Neural cell (in vitro differentiated cells): ENCODE results near the gene HOXA7. TPM values are rescaled to one million over a fixed set of nuclear protein-coding genes. Genes with fewer than 3 reads are reported as not detected.

ENCODE experiments used
- H2AFZ ChIP-seq: fragments of 200-600, 300-800 bp; sonication (generic), shearing (Covaris generic); 2 replicates; pipeline ENCODE4 v1.6.0; 2014; ENCODE audit warnings: low read depth, mild to moderate bottlenecking, antibody characterized with exemption, low read length, moderate library complexity
- H3F3A ChIP-seq: fragments of 200-600 bp; shearing (Covaris generic); 2 replicates; pipeline ENCODE4 v1.6.1; 2016; ENCODE audit warnings: mild to moderate bottlenecking, moderate library complexity, mixed read lengths, antibody characterized with exemption, low read length; ENCODE audit not compliant: insufficient read depth, poor library complexity, severe bottlenecking
- H3K27ac ChIP-seq: fragments of 200-600, 300-800 bp; sonication (generic), shearing (Covaris generic); 2 replicates; pipeline ENCODE4 v1.5.1; 2014; ENCODE audit warnings: mild to moderate bottlenecking, low read length, moderate library complexity
- H3K27me3 ChIP-seq: fragments of 300-800, 200-600 bp; sonication (generic), shearing (Covaris generic); 2 replicates; pipeline ENCODE4 v1.6.0; 2014; ENCODE audit warnings: mild to moderate bottlenecking, low read depth, low read length, moderate library complexity; ENCODE audit not compliant: insufficient read depth
- H3K36me3 ChIP-seq: fragments of 300-800, 200-600 bp; sonication (generic), shearing (Covaris generic); 2 replicates; pipeline ENCODE4 v1.5.1; 2014; ENCODE audit warnings: mild to moderate bottlenecking, antibody characterized with exemption, low read length, moderate library complexity; ENCODE audit not compliant: insufficient read depth
- H3K4me2 ChIP-seq: fragments of 300-800, 200-600 bp; sonication (generic), shearing (Covaris generic); 2 replicates; pipeline ENCODE4 v1.6.0; 2014; ENCODE audit warnings: mild to moderate bottlenecking, low read length
- H3K4me3 ChIP-seq: fragments of 300-800, 200-600 bp; sonication (generic), shearing (Covaris generic); 2 replicates; pipeline ENCODE4 v1.5.1; 2014; ENCODE audit warnings: mild to moderate bottlenecking, low read length, moderate library complexity
- H3K79me2 ChIP-seq: fragments of 200-600 bp; shearing (Covaris generic); replicated peaks from 2 replicates; pipeline ENCODE4 v1.6.0; 2014; ENCODE audit warnings: mild to moderate bottlenecking, low read length, moderate library complexity; ENCODE audit not compliant: insufficient read depth
- H3K9ac ChIP-seq: fragments of 300-800, 200-600 bp; sonication (generic), shearing (Covaris generic); 2 replicates; pipeline ENCODE4 v1.6.1; 2016; ENCODE audit warnings: mild to moderate bottlenecking, low read length, mixed read lengths
- H3K9me2 ChIP-seq: fragments of 200-600 bp; shearing (Covaris generic); 2 replicates; pipeline ENCODE4 v1.6.1; 2016; ENCODE audit warnings: mild to moderate bottlenecking, low read length, mixed read lengths; ENCODE audit not compliant: insufficient read depth
- H3K9me3 ChIP-seq: fragments of 200-600, 300-800 bp; sonication (generic), shearing (Covaris generic); 2 replicates; pipeline ENCODE4 v1.6.1; 2016; ENCODE audit warnings: mild to moderate bottlenecking, mixed run types, low read length, moderate library complexity, mixed read lengths
- H4K20me1 ChIP-seq: fragments of 200-600 bp; shearing (Covaris generic); 2 replicates; pipeline ENCODE4 v1.6.1; 2016; ENCODE audit warnings: mild to moderate bottlenecking, mixed run types; ENCODE audit not compliant: insufficient read depth
- CTCF ChIP-seq: fragments of 450-650 bp; IDR thresholded peaks from 2 replicates; pipeline ENCODE4 v1.5.1; 2014; ENCODE audit warnings: antibody characterized with exemption, mild to moderate bottlenecking, moderate library complexity; ENCODE audit not compliant: poor library complexity, severe bottlenecking
- EP300 ChIP-seq: fragments of 450-650 bp; conservative IDR thresholded peaks from 2 replicates; pipeline ENCODE4 v1.6.1; 2014; ENCODE audit warnings: antibody characterized with exemption, mild to moderate bottlenecking, moderate library complexity; ENCODE audit not compliant: poor library complexity, severe bottlenecking
- EZH2 ChIP-seq: fragments of 200-600, 300-800 bp; shearing (Covaris generic), sonication (generic); IDR thresholded peaks from 2 replicates; pipeline ENCODE4 v1.6.1; 2014; ENCODE audit warnings: antibody characterized with exemption, low read length, borderline replicate concordance, mild to moderate bottlenecking; ENCODE audit not compliant: insufficient read depth, poor library complexity, severe bottlenecking
- MXI1 ChIP-seq: fragments of 450-650 bp; conservative IDR thresholded peaks from 2 replicates; pipeline ENCODE4 v1.6.1; 2014; ENCODE audit warnings: antibody characterized with exemption, mild to moderate bottlenecking; ENCODE audit not compliant: poor library complexity, severe bottlenecking
- POLR2AphosphoS5 ChIP-seq: IDR thresholded peaks from 2 replicates; pipeline ENCODE4 v1.6.1; 2012
- RAD21 ChIP-seq: fragments of 450-650 bp; conservative IDR thresholded peaks from 2 replicates; pipeline ENCODE4 v1.6.1; 2014; ENCODE audit warnings: antibody characterized with exemption, mild to moderate bottlenecking, moderate library complexity
- SMC3 ChIP-seq: fragments of 450-650 bp; conservative IDR thresholded peaks from 2 replicates; pipeline ENCODE4 v1.6.1; 2014; ENCODE audit warnings: antibody characterized with exemption, mild to moderate bottlenecking, moderate library complexity; ENCODE audit not compliant: poor library complexity
- TAF1 ChIP-seq: IDR thresholded peaks from 2 replicates; pipeline ENCODE4 v1.6.1; 2012; ENCODE audit warnings: low read depth
- polyA plus RNA-seq: library from polyadenylated mRNA; depleted of rRNA; stranded (reverse); fragments of >200 nt; gene quantifications from 2 replicates; pipeline ENCODE4 v1.2.3, GENCODE V29; 2014
- TF ChIP-seq, protein P1 (sequence below): IDR thresholded peaks from 2 replicates; pipeline ENCODE4 v1.6.1; 2012; ENCODE audit warnings: borderline replicate concordance

The HOXA7 gene
- polyA plus RNA-seq, 1 donor from 2014 or later = not detected

DNA sequence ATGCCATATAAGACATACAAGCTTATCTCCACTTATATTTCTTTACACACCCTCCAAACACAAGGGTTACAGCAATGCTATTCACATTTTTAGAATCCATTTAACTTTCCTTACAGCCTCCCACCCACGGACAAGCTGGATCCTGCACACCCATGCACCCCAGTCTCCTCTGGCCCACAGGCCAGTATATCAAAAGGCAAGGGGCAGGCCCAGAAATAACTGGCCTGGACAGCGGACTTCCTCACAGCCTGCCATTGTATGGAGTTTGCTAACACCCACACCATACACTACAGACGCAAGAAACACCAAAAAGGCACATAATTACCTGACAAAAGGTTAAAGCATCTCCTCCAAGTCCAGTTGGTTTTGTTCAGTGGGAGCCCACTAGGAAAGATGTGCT, 37.9 kb downstream of the HOXA7 start (continued):
- TF ChIP-seq RAD21 = no peak

DNA sequence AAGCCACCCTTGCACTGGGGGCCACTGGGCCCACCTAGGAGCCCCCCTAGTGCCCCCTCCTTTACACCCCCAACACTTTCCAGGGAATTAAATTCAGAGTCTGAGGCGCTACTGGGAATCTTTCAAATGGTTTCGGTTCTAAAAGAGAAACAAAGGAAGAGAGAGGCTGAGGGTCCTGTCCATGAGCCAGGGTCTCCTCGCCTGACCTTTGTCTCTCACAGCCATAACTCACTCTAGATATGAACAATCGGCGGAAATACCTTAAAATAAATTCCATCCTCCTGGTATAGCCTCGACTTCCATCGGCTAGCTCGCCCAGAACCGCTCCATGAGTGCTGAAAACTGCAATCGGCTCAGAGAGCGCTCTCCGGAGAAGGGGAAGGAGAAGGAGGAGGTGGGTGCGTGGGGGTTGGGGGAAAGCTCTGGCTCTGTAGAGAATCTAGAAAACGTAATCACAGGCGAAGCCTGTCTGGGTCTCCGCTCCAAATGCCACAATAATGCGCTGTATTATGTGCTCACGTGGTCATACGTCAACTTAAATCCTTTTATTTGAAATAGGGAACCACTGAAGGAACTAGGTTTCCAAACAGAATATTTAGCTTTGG, 38.5 kb downstream of the HOXA7 start:
- Histone ChIP-seq H3K9me3 (no peaks in the 10 kb centered on the region), H3K4me2 (no peak overlapping the region), H3K36me3 (no peaks in the 10 kb centered on the region), H3K9me2 (no peaks in the 10 kb centered on the region), H2AFZ (no peak overlapping the region), H3K27me3 (peaks cover 96% of the 10 kb centered on the region), H3K27ac (no peak overlapping the region), H3K9ac (no peak overlapping the region), H3K79me2 (no peaks in the 10 kb centered on the region), H3K4me3 (no peak overlapping the region), H4K20me1 (no peaks in the 10 kb centered on the region), H3F3A (no peaks in the 10 kb centered on the region)
- TF ChIP-seq SMC3 = no peak

DNA sequence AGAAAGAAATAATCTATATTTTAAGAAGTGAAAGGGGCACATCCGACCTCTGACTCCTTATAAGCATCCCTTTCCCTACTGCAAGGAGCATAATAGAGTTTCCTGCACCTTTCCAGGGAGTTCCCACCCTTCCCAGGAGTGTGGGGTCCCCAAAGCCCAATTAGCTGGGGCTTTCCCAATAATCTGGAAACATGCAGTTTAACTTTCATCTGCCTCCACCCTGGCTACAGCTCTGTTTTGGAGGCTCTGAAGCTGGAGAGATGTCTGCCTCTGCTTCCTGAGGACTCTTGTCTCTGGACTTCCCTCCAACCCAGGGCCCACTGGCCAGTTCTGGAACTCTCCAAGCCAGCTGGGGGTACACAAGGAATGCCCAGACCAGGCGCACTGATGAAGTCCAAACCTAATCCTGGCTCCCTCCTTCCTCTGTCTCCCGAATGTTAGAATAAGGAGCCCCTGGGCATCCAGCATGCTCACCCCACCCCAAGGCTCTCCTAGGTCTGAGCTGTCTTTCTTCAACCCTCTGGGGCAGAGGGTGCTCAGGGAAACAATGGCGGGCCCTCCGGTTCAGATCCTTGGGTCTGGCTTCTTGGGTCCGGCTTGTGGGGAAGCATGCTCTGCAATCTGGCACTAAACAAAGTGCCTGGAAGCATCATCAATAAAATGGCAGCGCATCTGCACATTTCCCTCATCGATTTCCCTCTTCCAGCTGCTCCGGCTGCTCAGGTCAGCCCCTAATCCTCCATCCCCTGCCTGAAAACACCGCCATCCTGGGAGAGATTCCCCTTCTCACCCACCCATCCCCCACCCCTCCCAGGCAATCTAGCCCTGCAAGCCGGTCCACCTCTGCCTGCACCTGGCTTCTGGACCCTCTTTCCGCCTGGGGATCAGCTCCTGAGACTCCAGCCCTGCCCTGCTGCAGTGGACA, 39.3 kb downstream of the HOXA7 start:
- no peaks in the 10 kb centered on the region for H3K79me2 ChIP-seq
- no peaks in the 10 kb centered on the region for H3F3A ChIP-seq
- no peak overlapping the region for H3K27ac ChIP-seq
- H3K9me2 ChIP-seq = no peaks in the 10 kb centered on the region
- H2AFZ ChIP-seq = no peak overlapping the region
- H3K4me3 ChIP-seq = no peak overlapping the region
- H3K9me3 ChIP-seq = no peaks in the 10 kb centered on the region
- no peak for TF ChIP-seq MXI1
- TF ChIP-seq SMC3 = no peak
- TF ChIP-seq CTCF = no peak
- no peak for TF ChIP-seq TAF1
- TF ChIP-seq, protein P1, sequence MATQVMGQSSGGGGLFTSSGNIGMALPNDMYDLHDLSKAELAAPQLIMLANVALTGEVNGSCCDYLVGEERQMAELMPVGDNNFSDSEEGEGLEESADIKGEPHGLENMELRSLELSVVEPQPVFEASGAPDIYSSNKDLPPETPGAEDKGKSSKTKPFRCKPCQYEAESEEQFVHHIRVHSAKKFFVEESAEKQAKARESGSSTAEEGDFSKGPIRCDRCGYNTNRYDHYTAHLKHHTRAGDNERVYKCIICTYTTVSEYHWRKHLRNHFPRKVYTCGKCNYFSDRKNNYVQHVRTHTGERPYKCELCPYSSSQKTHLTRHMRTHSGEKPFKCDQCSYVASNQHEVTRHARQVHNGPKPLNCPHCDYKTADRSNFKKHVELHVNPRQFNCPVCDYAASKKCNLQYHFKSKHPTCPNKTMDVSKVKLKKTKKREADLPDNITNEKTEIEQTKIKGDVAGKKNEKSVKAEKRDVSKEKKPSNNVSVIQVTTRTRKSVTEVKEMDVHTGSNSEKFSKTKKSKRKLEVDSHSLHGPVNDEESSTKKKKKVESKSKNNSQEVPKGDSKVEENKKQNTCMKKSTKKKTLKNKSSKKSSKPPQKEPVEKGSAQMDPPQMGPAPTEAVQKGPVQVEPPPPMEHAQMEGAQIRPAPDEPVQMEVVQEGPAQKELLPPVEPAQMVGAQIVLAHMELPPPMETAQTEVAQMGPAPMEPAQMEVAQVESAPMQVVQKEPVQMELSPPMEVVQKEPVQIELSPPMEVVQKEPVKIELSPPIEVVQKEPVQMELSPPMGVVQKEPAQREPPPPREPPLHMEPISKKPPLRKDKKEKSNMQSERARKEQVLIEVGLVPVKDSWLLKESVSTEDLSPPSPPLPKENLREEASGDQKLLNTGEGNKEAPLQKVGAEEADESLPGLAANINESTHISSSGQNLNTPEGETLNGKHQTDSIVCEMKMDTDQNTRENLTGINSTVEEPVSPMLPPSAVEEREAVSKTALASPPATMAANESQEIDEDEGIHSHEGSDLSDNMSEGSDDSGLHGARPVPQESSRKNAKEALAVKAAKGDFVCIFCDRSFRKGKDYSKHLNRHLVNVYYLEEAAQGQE = no peak
- no peak for TF ChIP-seq EZH2
- no peak for TF ChIP-seq RAD21
- TF ChIP-seq EP300 = no peak
- no peak for TF ChIP-seq POLR2AphosphoS5
- no peaks in the 10 kb centered on the region for H4K20me1 ChIP-seq
- H3K9ac ChIP-seq = no peak overlapping the region
- no peak overlapping the region for H3K4me2 ChIP-seq
- no peaks in the 10 kb centered on the region for H3K36me3 ChIP-seq
- H3K27me3 ChIP-seq = peaks cover 96% of the 10 kb centered on the region
